Brain microvascular endothelial cell (primary cell): ENCODE data around the gene PCYT1A.

Experiments used
- DNase-seq: peaks from one replicate; pipeline ENCODE4 v3.0.0-alpha.2; 2020
- H3K27ac ChIP-seq: fragments of 250-450 bp; sonication (Bioruptor Pico); 2 replicates; pipeline ENCODE4 v1.5.1; 2020; ENCODE audit warnings: mild to moderate bottlenecking, moderate library complexity
- H3K27me3 ChIP-seq: fragments of 250-450 bp; sonication (Bioruptor Pico); replicated peaks from 2 replicates; pipeline ENCODE4 v1.5.1; 2020; ENCODE audit warnings: mild to moderate bottlenecking
- H3K36me3 ChIP-seq: fragments of 250-450 bp; sonication (Bioruptor Pico); replicated peaks from 2 replicates; pipeline ENCODE4 v1.5.1; 2020; ENCODE audit warnings: mild to moderate bottlenecking
- H3K4me3 ChIP-seq: 2 replicates; pipeline ENCODE4 v1.5.1; 2011; ENCODE audit warnings: low read depth, mild to moderate bottlenecking, control low read depth, low read length, moderate library complexity
- CTCF ChIP-seq: IDR thresholded peaks from 2 replicates; pipeline ENCODE4 v1.5.1; 2011; ENCODE audit warnings: low read depth, mild to moderate bottlenecking, moderate library complexity, low read length, control low read depth, inconsistent platforms; ENCODE audit errors: missing control alignments
- in situ Hi-C: cut with HindIII; loops from 2 replicates; pipeline ENCODE4 v1.10.0; 2017; ENCODE audit warnings: low sequenced_read_pairs, low pct_ligation_motif_present

PCYT1A gene

GRCh38 chr3:196287440-196288140 lies at the start of gene PCYT1A:
PCYT1A (minus strand) TSS chr3:196287726; CDS start chr3:196270531, 17,195 bp downstream.
- H3K27ac ChIP-seq: peak within 1 kb of the TSS; percentile 91
- no peaks in the 10 kb centered on the region for H3K36me3 ChIP-seq
- peak; percentile 93 for DNase-seq
- H3K27me3 ChIP-seq: no peaks in the 10 kb centered on the region
- in situ Hi-C loops: no loop called here
- H3K4me3 ChIP-seq: peak within 1 kb of the TSS; percentile 100
- TF ChIP-seq CTCF: no peak

- no peaks in the 10 kb centered on the region for H3K27me3 ChIP-seq
- in situ Hi-C loops: no loop called here
- no peak for DNase-seq
- no peaks in the 10 kb centered on the region for H3K36me3 ChIP-seq
- H3K27ac ChIP-seq: no peak overlapping the region
- TF ChIP-seq CTCF: no peak
- no peak overlapping the region for H3K4me3 ChIP-seq
Observed at GRCh38 chr3:196336319-196337145, 49.0 kb upstream of the PCYT1A start.

GRCh38 chr3:196335503-196335948 lies 48.0 kb upstream of the PCYT1A start:
- DNase-seq: no peak
- Histone ChIP-seq H3K4me3 (no peak overlapping the region), H3K27me3 (no peaks in the 10 kb centered on the region), H3K36me3 (no peaks in the 10 kb centered on the region), H3K27ac (no peak overlapping the region)
- in situ Hi-C loops: no loop called here
- TF ChIP-seq CTCF: no peak

- H3K27me3 ChIP-seq: no peaks in the 10 kb centered on the region
- in situ Hi-C loops: no loop called here
- TF ChIP-seq CTCF: no peak
- no peak for DNase-seq
- no peaks in the 10 kb centered on the region for H3K36me3 ChIP-seq
- no peak overlapping the region for H3K4me3 ChIP-seq
- no peak overlapping the region for H3K27ac ChIP-seq
Observed at GRCh38 chr3:196334982-196335381, 47.5 kb upstream of the PCYT1A start.

- TF ChIP-seq CTCF: no peak
- Histone ChIP-seq H3K27me3 (no peaks in the 10 kb centered on the region), H3K36me3 (no peaks in the 10 kb centered on the region), H3K4me3 (no peak overlapping the region), H3K27ac (no peak overlapping the region)
- DNase-seq: no peak
- in situ Hi-C loops: no loop called here
Observed at GRCh38 chr3:196332168-196332567, 44.6 kb upstream of the PCYT1A start.
